ENCODE measurements around the gene EVL. TPM values are rescaled to one million over a fixed set of nuclear protein-coding genes. Genes with fewer than 3 reads are reported as not detected.

The EVL gene
- total RNA-seq, 6 experiments from 2014 or later, result 1.2 to 4.8 (median 2.0) TPM

GRCh38 chr14:100132161-100132902 is 67.1 kb downstream of the EVL start:
- Mint-ChIP-seq H3K9me3 (no peaks in the 10 kb centered on the region), H3K27ac (no peak overlapping the region), H3K36me3 (ENCODE audit: low read depth) (no peaks in the 10 kb centered on the region), H3K27me3 (ENCODE audit: insufficient read depth) (peaks cover 18% of the 10 kb centered on the region), H3K4me3 (no peak overlapping the region), H3K4me1 (ENCODE audit: low read depth) (no peaks in the 10 kb centered on the region; the same call in 1 of the 2 replicates)
- no peak for DNase-seq
- TF ChIP-seq, protein P1, sequence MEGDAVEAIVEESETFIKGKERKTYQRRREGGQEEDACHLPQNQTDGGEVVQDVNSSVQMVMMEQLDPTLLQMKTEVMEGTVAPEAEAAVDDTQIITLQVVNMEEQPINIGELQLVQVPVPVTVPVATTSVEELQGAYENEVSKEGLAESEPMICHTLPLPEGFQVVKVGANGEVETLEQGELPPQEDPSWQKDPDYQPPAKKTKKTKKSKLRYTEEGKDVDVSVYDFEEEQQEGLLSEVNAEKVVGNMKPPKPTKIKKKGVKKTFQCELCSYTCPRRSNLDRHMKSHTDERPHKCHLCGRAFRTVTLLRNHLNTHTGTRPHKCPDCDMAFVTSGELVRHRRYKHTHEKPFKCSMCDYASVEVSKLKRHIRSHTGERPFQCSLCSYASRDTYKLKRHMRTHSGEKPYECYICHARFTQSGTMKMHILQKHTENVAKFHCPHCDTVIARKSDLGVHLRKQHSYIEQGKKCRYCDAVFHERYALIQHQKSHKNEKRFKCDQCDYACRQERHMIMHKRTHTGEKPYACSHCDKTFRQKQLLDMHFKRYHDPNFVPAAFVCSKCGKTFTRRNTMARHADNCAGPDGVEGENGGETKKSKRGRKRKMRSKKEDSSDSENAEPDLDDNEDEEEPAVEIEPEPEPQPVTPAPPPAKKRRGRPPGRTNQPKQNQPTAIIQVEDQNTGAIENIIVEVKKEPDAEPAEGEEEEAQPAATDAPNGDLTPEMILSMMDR (IDR thresholded peaks at IDR 0.05), result no peak

DNA sequence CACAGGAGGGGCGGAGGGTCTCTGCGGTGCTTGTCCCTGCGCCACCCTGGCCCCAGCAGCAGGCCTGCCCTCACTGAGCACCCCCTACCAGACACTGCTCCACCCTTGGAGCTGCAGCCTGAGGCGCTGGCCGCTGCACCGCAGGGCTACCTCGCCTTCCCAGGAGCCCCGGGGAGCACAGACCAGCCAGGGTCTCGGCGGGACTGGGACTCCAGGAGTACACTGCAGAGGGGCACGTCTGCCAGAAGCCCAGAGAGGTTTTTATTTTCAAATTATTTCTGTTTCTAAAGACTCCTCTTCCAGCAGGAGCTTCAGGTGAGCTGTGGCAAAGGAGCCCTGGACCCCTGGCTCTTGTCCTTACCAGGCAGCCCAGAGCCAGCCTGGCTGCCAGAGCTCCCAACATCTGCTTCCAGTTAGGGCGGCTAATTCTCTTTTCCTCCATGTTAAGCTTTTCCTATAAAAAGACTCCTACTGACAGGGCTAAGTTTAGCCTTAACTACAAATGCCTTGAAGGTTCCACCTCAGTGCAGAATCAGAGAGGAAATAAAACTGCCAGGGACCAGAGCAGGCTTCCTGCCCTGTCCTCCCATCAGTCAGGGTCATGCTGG is 67.8 kb downstream of the EVL start:
- Mint-ChIP-seq H3K9me3 (no peaks in the 10 kb centered on the region), H3K4me1 (ENCODE audit: low read depth) (no peaks in the 10 kb centered on the region; the same call in 1 of the 2 replicates), H3K36me3 (ENCODE audit: low read depth) (no peaks in the 10 kb centered on the region), H3K4me3 (no peak overlapping the region), H3K27me3 (ENCODE audit: insufficient read depth) (peaks cover 18% of the 10 kb centered on the region), H3K27ac (no peak overlapping the region)
- DNase-seq, result no peak
- TF ChIP-seq, protein P1 (IDR thresholded peaks at IDR 0.05), result no peak

GRCh38 chr14:100134586-100134985 is 69.4 kb downstream of the EVL start:
- no peak for DNase-seq
- Mint-ChIP-seq H3K36me3 (ENCODE audit: low read depth) (no peaks in the 10 kb centered on the region), H3K27me3 (ENCODE audit: insufficient read depth) (peaks cover 19% of the 10 kb centered on the region), H3K4me1 (ENCODE audit: low read depth) (no peaks in the 10 kb centered on the region; the same call in 1 of the 2 replicates), H3K4me3 (no peak overlapping the region), H3K9me3 (no peaks in the 10 kb centered on the region), H3K27ac (no peak overlapping the region)
- TF ChIP-seq, protein P1 (IDR thresholded peaks at IDR 0.05), result no peak

DNA sequence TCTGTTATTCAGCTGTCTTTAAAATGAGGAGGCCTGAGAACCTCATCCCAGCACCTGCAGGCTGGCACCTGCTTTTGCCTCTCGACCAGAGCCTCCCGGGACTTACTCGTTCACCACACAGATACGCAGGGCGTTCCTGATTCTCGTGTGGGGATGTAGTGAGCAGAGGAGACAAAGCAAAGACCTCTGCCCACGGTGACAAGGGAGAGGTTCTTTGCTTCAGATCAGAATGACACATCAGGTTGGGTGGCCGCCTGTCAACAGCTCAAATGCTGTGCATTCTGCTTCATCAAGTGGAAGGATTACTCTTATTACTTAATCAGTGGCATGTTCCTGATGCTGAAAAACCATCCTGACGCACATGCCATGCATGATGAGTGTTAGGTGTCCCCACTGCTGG is 69.9 kb downstream of the EVL start:
- no peak for DNase-seq
- no peaks in the 10 kb centered on the region for H3K9me3 Mint-ChIP-seq

GRCh38 chr14:100135784-100136183 is 70.6 kb downstream of the EVL start:
- H3K4me1 Mint-ChIP-seq (ENCODE audit: low read depth), result no peaks in the 10 kb centered on the region; the same call in 1 of the 2 replicates
- no peaks in the 10 kb centered on the region for H3K9me3 Mint-ChIP-seq
- peaks cover 25% of the 10 kb centered on the region for H3K27me3 Mint-ChIP-seq (ENCODE audit: insufficient read depth)
- TF ChIP-seq, protein P1 (IDR thresholded peaks at IDR 0.05), result no peak
- no peaks in the 10 kb centered on the region for H3K36me3 Mint-ChIP-seq (ENCODE audit: low read depth)
- DNase-seq, result no peak
- H3K4me3 Mint-ChIP-seq, result no peak overlapping the region
- H3K27ac Mint-ChIP-seq, result no peak overlapping the region

More for the DNA sequence above, 69.9 kb downstream of the EVL start:
- no peaks in the 10 kb centered on the region; the same call in 1 of the 2 replicates for H3K4me1 Mint-ChIP-seq (ENCODE audit: low read depth)
- H3K27me3 Mint-ChIP-seq (ENCODE audit: insufficient read depth), result peaks cover 20% of the 10 kb centered on the region
- TF ChIP-seq, protein P1 (IDR thresholded peaks at IDR 0.05), result no peak
- H3K27ac Mint-ChIP-seq, result no peak overlapping the region
- no peak overlapping the region for H3K4me3 Mint-ChIP-seq
- H3K36me3 Mint-ChIP-seq (ENCODE audit: low read depth), result no peaks in the 10 kb centered on the region
